GM21723 (cell line): Measurements from ENCODE around the gene RANBP3.
A peak's percentile ranks its signal among the peaks of the same experiment; 100 is the strongest.

ENCODE experiments used
- ATAC-seq: cut with Tn5 transposase; IDR thresholded peaks from one replicate; pipeline ENCODE4 v1.9.1; 2021; ENCODE audit warnings: mild to moderate bottlenecking, moderate library complexity; ENCODE audit not compliant: unreplicated experiment

Gene RANBP3

GRCh38 chr19:5908773-5909442 lies 69.0 kb downstream of the RANBP3 start:
- ATAC-seq: no peak

GRCh38 chr19:5907241-5907640 lies 70.7 kb downstream of the RANBP3 start:
- ATAC-seq: no peak

- no peak for ATAC-seq
Measured at GRCh38 chr19:5905114-5905778, 72.7 kb downstream of the RANBP3 start.

DNA sequence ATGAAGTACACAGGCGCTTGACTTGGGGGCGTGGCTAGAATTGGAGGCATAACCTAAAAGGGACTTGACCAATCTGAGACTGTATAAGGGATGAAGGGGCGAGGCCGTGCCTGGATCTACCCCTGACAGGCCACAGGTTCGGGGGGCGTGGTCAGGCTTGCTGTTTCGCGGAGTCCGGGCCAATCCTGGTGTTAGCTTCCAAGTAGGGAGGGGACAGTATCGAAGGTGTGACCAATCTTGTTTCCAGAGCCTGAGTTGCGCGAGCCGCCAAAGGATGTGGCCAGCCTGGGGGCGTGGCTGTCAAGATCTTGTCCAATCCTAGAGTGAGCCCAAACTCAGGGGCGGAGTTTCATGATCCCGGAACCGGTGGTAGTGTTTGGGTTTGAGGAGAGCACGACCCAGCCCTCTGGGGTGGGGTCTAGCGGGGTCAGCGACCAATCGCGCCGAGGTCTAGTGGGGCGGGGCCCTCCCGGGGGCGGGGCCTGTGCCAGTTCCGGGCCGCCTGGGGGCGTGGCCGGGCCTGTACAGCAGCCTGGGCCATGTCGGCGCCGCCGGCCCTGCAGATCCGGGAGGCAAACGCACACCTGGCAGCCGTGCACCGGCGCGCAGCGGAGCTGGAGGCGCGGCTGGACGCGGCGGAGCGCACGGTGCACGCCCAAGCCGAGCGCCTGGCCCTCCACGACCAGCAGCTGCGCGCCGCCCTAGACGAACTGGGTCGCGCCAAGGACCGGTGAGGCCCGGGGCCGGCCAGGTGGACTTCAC lies 73.4 kb downstream of the RANBP3 start, which contains the start of gene VMAC:
Gene VMAC (plus strand): TSS at position 521 of the 762 bp plus-strand sequence. CDS start 19 bp downstream, at position 540.
- ATAC-seq: peak; percentile 81

DNA sequence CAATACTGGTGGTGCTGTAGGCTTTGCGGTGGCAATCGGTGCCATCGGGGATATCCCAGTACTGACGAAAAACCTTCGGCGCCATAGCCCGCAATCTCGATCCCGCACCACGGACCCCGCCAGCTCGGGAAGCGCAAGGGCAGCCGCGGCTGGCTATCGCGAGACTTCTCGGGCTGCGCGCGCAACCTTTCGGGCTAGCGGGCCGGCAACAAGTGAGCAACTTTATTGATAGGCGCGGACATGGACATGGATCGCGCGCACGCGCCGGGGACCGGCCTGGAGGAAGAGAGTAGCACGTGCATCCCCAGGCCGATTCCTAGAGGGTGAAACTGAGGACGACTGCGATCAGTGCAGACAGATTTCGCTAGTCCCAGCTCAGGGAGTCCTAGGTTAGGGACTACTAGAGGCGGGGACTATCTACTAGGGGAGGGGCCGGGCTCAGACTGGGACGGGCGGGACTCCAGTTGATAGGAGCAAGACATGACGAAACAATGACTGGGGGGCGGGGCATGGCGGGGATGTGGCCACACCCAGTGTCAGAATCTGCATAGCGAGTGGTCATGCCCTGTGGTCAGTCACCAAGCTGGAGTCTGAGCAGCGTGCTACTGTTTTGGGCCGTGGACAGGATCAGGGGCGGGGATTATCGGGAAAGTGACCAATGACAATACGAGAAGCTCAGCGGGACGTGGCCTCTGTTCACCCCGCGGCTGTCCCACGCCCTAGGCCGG lies 74.2 kb downstream of the RANBP3 start, which contains the start of gene NDUFA11:
Gene NDUFA11 (minus strand): TSS at position 167 of the 728 bp plus-strand sequence. CDS start 82 bp downstream, at position 85.
- peak; percentile 39 for ATAC-seq

DNA sequence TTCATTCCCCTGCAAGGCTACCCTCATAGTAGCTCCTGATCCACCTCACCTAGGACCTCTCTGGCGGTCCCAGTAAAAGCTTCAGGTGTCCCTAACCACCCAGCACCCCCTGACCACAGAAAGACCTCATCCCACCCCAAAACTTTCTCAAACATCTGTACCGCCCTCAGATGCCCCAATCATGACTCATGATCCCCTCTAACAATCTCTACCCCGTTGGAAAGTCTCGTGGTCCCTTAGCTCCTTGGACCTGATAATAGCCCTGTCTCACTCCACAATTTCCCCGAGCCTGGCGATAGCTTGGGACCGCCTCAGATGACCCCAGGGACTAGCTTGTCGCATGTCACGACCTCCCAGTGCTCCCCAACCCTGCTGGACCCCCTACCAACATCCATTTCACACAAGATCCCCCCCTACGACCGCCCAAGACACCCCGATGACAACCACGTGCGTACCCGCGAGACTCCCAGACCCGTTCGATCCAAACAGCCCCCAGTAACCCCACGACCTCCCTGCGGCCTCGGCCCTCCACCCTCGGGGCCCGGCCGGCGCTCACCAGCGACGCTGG lies 74.8 kb downstream of the RANBP3 start:
- no peak for ATAC-seq

DNA sequence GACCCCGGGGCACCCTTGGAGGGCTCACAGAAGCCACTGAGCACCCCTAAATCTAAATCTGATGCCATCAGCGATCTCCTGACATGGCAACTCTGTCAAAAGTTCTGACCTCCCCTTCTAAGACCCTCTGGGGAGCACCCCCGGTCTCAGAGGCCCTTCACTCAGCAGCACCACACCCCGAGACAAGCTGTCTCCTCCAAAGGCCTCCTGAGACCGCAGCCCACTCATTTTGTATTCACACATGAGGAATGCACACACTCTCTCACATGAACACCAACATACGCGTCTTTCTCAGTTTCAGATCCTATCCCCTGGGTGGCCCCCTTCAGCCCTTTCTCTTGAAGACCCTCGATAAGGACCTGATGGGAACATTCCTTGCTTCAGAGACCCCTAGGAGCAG lies 77.0 kb downstream of the RANBP3 start:
- ATAC-seq: no peak

GRCh38 chr19:5899728-5900526 lies 78.0 kb downstream of the RANBP3 start:
- ATAC-seq: no peak

- ATAC-seq: no peak
Measured at GRCh38 chr19:5897189-5897969, 80.6 kb downstream of the RANBP3 start.

- ATAC-seq: no peak
Measured at GRCh38 chr19:5896365-5897076, 81.4 kb downstream of the RANBP3 start.

DNA sequence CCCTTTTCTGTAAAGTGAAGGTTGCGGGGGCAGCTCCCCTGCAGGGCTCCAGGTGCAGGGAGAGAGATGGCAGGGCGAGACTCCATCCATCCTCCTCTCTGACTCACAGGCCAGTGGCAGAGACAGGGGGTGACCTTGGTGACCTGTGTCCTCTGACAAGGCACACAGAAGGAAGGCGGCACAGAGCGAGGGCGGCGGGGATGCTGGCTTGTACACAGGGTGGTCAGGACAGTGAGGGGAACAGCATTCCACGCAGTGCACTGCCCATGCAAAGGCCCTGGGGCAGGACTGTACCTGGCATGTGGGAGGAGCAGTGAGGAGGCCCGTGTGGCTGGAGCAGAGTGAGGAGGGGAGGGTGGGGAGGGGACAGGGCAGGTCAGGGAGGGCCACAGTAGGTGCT lies 82.0 kb downstream of the RANBP3 start:
- ATAC-seq: no peak

GRCh38 chr19:5895409-5895808 lies 82.5 kb downstream of the RANBP3 start:
- no peak for ATAC-seq

- no peak for ATAC-seq
Measured at GRCh38 chr19:5894704-5895349, 83.1 kb downstream of the RANBP3 start.

DNA sequence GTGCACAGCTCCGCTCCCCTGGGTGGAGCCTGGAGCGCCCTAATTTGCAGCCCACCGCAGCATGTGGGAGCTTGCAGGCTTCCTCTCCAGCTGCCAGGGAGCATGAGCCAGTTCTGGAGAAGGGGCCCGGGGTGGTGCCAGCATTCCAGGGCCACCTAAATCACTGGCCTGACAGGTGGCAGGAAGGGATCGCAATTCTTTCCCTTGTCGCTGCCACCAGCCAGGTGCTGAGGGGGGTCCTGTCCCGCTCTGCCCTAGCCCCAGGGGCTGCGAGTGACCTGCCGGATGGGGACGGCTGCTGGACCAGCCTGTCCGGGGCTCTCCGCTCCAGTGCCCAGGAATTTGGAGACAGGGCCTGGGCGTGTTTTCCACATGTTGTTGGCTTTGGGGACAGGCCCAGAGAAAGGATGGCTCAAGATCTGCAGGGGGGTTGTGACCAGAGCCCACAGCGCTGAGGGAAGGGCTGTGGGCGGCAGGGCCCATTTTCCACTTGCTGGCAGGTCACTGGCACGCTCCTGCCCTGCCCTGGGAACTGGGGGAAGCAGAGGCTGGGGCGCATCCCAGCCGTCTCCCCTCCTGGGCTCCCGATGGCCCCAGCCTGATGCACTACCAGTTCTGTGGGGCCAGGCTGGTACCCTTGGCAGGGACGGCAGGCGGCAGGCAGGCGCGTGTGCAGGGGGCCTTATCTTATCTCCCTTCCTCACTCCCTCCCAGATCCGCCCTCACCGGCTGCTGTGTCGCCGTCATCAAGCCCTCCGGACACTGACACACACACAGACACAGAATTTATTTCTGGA lies 83.8 kb downstream of the RANBP3 start:
- ATAC-seq: no peak

- no peak for ATAC-seq
Measured at GRCh38 chr19:5893296-5893903, 84.5 kb downstream of the RANBP3 start.

DNA sequence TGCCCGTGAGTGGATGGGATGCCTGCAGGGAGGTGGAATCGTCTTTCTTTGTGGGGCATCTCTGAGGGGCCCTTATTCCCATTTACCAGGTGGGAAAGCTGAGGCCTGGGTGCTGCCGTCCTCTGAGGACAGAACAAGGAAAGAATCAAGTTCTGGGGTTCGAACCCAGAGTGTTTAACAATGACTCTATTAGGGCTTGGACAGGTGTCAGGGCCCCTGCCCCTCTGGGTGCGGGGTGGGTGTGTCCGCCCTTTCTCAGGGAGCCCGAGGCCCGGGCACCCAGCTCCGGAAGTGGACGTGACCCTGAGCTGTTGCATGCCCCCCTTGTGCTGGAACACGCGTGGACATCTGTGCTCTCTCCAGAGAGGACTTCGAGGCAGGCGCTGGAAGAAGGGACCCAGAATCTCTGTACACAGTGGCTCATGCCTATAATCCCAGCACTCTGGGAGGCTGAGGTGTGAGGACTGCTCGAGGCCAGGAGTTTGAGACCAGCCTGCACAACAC lies 85.1 kb downstream of the RANBP3 start:
- no peak for ATAC-seq
